HL-60 (cell line): ENCODE results near the gene PRRC2B.

Experiments
- DNase-seq, 2 experiments: peaks; one replicate each; pipeline ENCODE4 v3.0.0-alpha.2; 2010 to 2020; ENCODE audit warnings: low read depth in 1 of 2, low spot score in 1 of 2
- H3K27ac ChIP-seq: fragments of 250-450 bp; sonication (Bioruptor Pico); replicated peaks from 2 replicates; pipeline ENCODE4 v1.5.1; 2020; ENCODE audit warnings: mild to moderate bottlenecking, moderate library complexity
- H3K27me3 ChIP-seq: fragments of 250-450 bp; sonication (Bioruptor Pico); 2 replicates; pipeline ENCODE4 v1.5.1; 2021; ENCODE audit warnings: mild to moderate bottlenecking, moderate library complexity; ENCODE audit not compliant: insufficient read depth, poor library complexity, severe bottlenecking
- H3K4me3 ChIP-seq: replicated peaks from 2 replicates; pipeline ENCODE4 v1.5.1; 2011; ENCODE audit warnings: mild to moderate bottlenecking, control low read depth, low read length; ENCODE audit not compliant: insufficient read depth
- CTCF ChIP-seq: IDR thresholded peaks from one replicate; pipeline ENCODE4 v1.5.1; 2011; ENCODE audit warnings: low read length, control low read depth, inconsistent platforms; ENCODE audit not compliant: insufficient read depth
- GABPA ChIP-seq: IDR thresholded peaks from 2 replicates; pipeline ENCODE4 v1.6.1; 2012; ENCODE audit warnings: low read depth
- POLR2AphosphoS5 ChIP-seq: IDR thresholded peaks from 2 replicates; pipeline ENCODE4 v1.6.1; 2012; ENCODE audit warnings: low read depth
- REST ChIP-seq: IDR thresholded peaks from 2 replicates; pipeline ENCODE4 v1.6.1; 2012; ENCODE audit warnings: low read depth; ENCODE audit not compliant: insufficient replicate concordance
- SPI1 ChIP-seq: IDR thresholded peaks from 2 replicates; pipeline ENCODE4 v1.6.1; 2012; ENCODE audit warnings: low read depth, mild to moderate bottlenecking, borderline replicate concordance

Gene PRRC2B

GRCh38 chr9:131429121-131430012 lies 35.5 kb downstream of the PRRC2B start:
- TF ChIP-seq SPI1 (no peak), CTCF (no peak), POLR2AphosphoS5 (no peak), REST (no peak), GABPA (no peak)
- DNase-seq = no peak

GRCh38 chr9:131432050-131432449 lies 38.2 kb downstream of the PRRC2B start:
- Histone ChIP-seq H3K27ac (no peak overlapping the region), H3K27me3 (no peaks in the 10 kb centered on the region)
- TF ChIP-seq POLR2AphosphoS5 = no peak

More at GRCh38 chr9:131429121-131430012, 35.5 kb downstream of the PRRC2B start:
- Histone ChIP-seq H3K27me3 (no peaks in the 10 kb centered on the region), H3K27ac (no peak overlapping the region), H3K4me3 (no peak overlapping the region)

GRCh38 chr9:131432597-131433301 lies 38.9 kb downstream of the PRRC2B start:
- Histone ChIP-seq H3K27ac (no peak overlapping the region), H3K27me3 (no peaks in the 10 kb centered on the region), H3K4me3 (no peak overlapping the region)
- TF ChIP-seq SPI1 = no peak
- TF ChIP-seq REST = no peak
- TF ChIP-seq POLR2AphosphoS5 = no peak
- TF ChIP-seq GABPA = no peak
- no peak for TF ChIP-seq CTCF
- DNase-seq = no peak

More at GRCh38 chr9:131432050-131432449, 38.2 kb downstream of the PRRC2B start:
- DNase-seq = no peak
- no peak overlapping the region for H3K4me3 ChIP-seq

GRCh38 chr9:131433302-131433854 lies 39.5 kb downstream of the PRRC2B start:
- Histone ChIP-seq H3K27ac (no peak overlapping the region), H3K4me3 (no peak overlapping the region), H3K27me3 (no peaks in the 10 kb centered on the region)
- TF ChIP-seq REST = no peak
- no peak for DNase-seq
